H1 (cell line): ENCODE results near the gene LMTK3. TPM values are rescaled to one million over a fixed set of nuclear protein-coding genes. Genes with fewer than 3 reads are reported as not detected.

Source experiments
- CTCF ChIA-PET: fragments of 300-600 bp; sonication (Branson Sonifier 250); formaldehyde crosslinking; loops from one replicate; lab custom pipeline; 2021; ENCODE audit not compliant: partially characterized antibody; lab: Charles Lee
- POLR2A ChIA-PET: fragments of 300-600 bp; sonication (Branson Sonifier 250); formaldehyde crosslinking; loops from one replicate; lab custom pipeline; 2021; ENCODE audit warnings: inconsistent platforms; ENCODE audit not compliant: partially characterized antibody; lab: Charles Lee
- DNase-seq, 2 experiments: peaks; one replicate each; pipeline versions ENCODE4 v3.0.0 to v3.0.0-alpha.2; 2010 to 2022; ENCODE audit warnings: low spot score in 2 of 2, low read depth in 1 of 2, mixed read lengths in 1 of 2
- FAIRE-seq: peaks from 2 replicates; lab custom pipeline; 2011; peaks lifted over from hg19 to GRCh38; lab: Jason Lieb, UNC
- H2AFZ ChIP-seq: 2 replicates; pipeline ENCODE4 v1.8.1; 2012; ENCODE audit warnings: low read length, inconsistent platforms
- H2AK5ac ChIP-seq: 2 replicates; pipeline ENCODE4 v1.6.1; 2013; ENCODE audit warnings: low read depth, low read length
- H2BK120ac ChIP-seq: replicated peaks from 2 replicates; pipeline ENCODE3; 2013; ENCODE audit warnings: low read depth, low read length, inconsistent platforms
- H2BK12ac ChIP-seq: 2 replicates; pipeline ENCODE4 v1.6.1; 2013; ENCODE audit warnings: low read depth, low read length
- H2BK15ac ChIP-seq: 2 replicates; pipeline ENCODE4 v1.6.1; 2013; ENCODE audit warnings: low read length
- H2BK20ac ChIP-seq: 2 replicates; pipeline ENCODE4 v1.6.1; 2013; ENCODE audit warnings: low read length
- H2BK5ac ChIP-seq: 2 replicates; pipeline ENCODE4 v1.6.1; 2013; ENCODE audit warnings: low read depth, low read length
- H3K14ac ChIP-seq: 2 replicates; pipeline ENCODE4 v1.6.1; 2013; ENCODE audit warnings: inconsistent platforms; ENCODE audit not compliant: insufficient read length
- H3K18ac ChIP-seq: 2 replicates; pipeline ENCODE4 v1.6.1; 2013; ENCODE audit warnings: low read length; ENCODE audit errors: extremely low read depth
- H3K23ac ChIP-seq: 2 replicates; pipeline ENCODE4 v1.6.1; 2013; ENCODE audit warnings: inconsistent platforms; ENCODE audit not compliant: insufficient read length
- H3K23me2 ChIP-seq: 2 replicates; pipeline ENCODE4 v1.6.1; 2013; ENCODE audit warnings: low read depth, low read length
- H3K27ac ChIP-seq: 2 replicates; pipeline ENCODE4 v1.6.1; 2011; ENCODE audit warnings: low read depth, low read length, inconsistent platforms
- H3K27me3 ChIP-seq, 4 experiments: replicated peaks in 1 of 4; 1 replicate in 1 of 4; 2 replicates in 3 of 4; pipeline versions ENCODE4 v1.6.1 to v1.8.1; 2011 to 2013; ENCODE audit warnings: low read length in 3 of 4, mild to moderate bottlenecking in 3 of 4, inconsistent platforms in 2 of 4, mixed read lengths in 2 of 4, moderate library complexity in 1 of 4; ENCODE audit not compliant: control insufficient read depth in 3 of 4, insufficient read depth in 3 of 4; ENCODE audit errors: extremely low read depth in 1 of 4
- H3K36me3 ChIP-seq, 4 experiments: 2 replicates each; pipeline versions ENCODE4 v1.6.1 to v1.8.1; 2011 to 2013; ENCODE audit warnings: mild to moderate bottlenecking in 4 of 4, low read length in 3 of 4, moderate library complexity in 2 of 4, control low read depth in 1 of 4, inconsistent platforms in 1 of 4; ENCODE audit not compliant: insufficient read depth in 4 of 4, control insufficient read depth in 2 of 4
- H3K4ac ChIP-seq: replicated peaks from 2 replicates; pipeline ENCODE3; 2013; ENCODE audit warnings: low read length, low read depth, mixed read lengths, inconsistent platforms; ENCODE audit not compliant: insufficient read length
- H3K4me1 ChIP-seq, 4 experiments: replicated peaks in 1 of 4; 1 replicate in 1 of 4; 2 replicates in 3 of 4; pipeline versions ENCODE4 v1.6.1 to v1.8.1; 2011 to 2013; ENCODE audit warnings: low read length in 3 of 4, inconsistent platforms in 2 of 4, mixed read lengths in 1 of 4; ENCODE audit not compliant: insufficient read depth in 4 of 4, control insufficient read depth in 3 of 4
- H3K4me2 ChIP-seq, 2 experiments: 2 replicates each; pipeline versions ENCODE4 v1.6.1 to v1.8.1; 2011 to 2013; ENCODE audit warnings: low read depth in 2 of 2, low read length in 2 of 2, control low read depth in 1 of 2, inconsistent platforms in 1 of 2, mild to moderate bottlenecking in 1 of 2; ENCODE audit not compliant: insufficient read depth in 1 of 2
- H3K4me3 ChIP-seq, 4 experiments: fragments of 200-600, 300-600 bp in 1 of 4; sonication (generic), shearing (Covaris generic), sonication (Bioruptor Twin) in 1 of 4; 2 replicates each; pipeline versions ENCODE4 v1.5.1 to v1.8.1; 2011 to 2016; ENCODE audit warnings: low read length in 4 of 4, low read depth in 3 of 4, control low read depth in 2 of 4, inconsistent platforms in 2 of 4, mild to moderate bottlenecking in 2 of 4, mixed read lengths in 1 of 4, moderate library complexity in 1 of 4; ENCODE audit not compliant: insufficient read depth in 2 of 4; ENCODE audit errors: extremely low read depth in 1 of 4
- H3K56ac ChIP-seq: replicated peaks from 2 replicates; pipeline ENCODE3; 2013; ENCODE audit warnings: low read depth, mild to moderate bottlenecking, mixed read lengths, low read length, inconsistent platforms; ENCODE audit not compliant: insufficient read length
- H3K79me1 ChIP-seq: 2 replicates; pipeline ENCODE4 v1.6.1; 2013; ENCODE audit warnings: low read depth, low read length, control low read depth
- H3K79me2 ChIP-seq, 2 experiments: 2 replicates each; pipeline versions ENCODE4 v1.6.1 to v1.8.1; 2012 to 2013; ENCODE audit warnings: low read length in 2 of 2, mild to moderate bottlenecking in 2 of 2, inconsistent platforms in 1 of 2; ENCODE audit not compliant: insufficient read depth in 2 of 2, control insufficient read depth in 1 of 2
- H3K9ac ChIP-seq, 4 experiments: replicated peaks in 1 of 4; 1 replicate in 1 of 4; 2 replicates in 3 of 4; pipeline versions ENCODE4 v1.6.1 to v1.8.1; 2011 to 2013; ENCODE audit warnings: low read depth in 3 of 4, low read length in 3 of 4, control low read depth in 2 of 4, mild to moderate bottlenecking in 2 of 4, moderate library complexity in 2 of 4, inconsistent platforms in 1 of 4; ENCODE audit errors: extremely low read depth in 1 of 4
- H3K9me3 ChIP-seq, 2 experiments: 2 replicates each; pipeline versions ENCODE4 v1.6.1 to v1.8.1; 2012 to 2013; ENCODE audit warnings: mild to moderate bottlenecking in 2 of 2, moderate library complexity in 2 of 2, control low read depth in 1 of 2, inconsistent platforms in 1 of 2, low read depth in 1 of 2, low read length in 1 of 2, mixed read lengths in 1 of 2; ENCODE audit not compliant: insufficient read depth in 2 of 2
- H4K20me1 ChIP-seq, 2 experiments: replicated peaks in 1 of 2; 2 replicates each; pipeline versions ENCODE3 to v1.8.1; 2011 to 2013; ENCODE audit warnings: inconsistent platforms in 2 of 2, low read length in 2 of 2, mild to moderate bottlenecking in 1 of 2; ENCODE audit not compliant: insufficient read depth in 2 of 2, control insufficient read depth in 1 of 2
- H4K5ac ChIP-seq: 2 replicates; pipeline ENCODE4 v1.6.1; 2013; ENCODE audit warnings: low read length, low read depth, mixed read lengths, inconsistent platforms; ENCODE audit not compliant: insufficient read length
- H4K8ac ChIP-seq: 2 replicates; pipeline ENCODE4 v1.8.0; 2013; ENCODE audit warnings: mild to moderate bottlenecking, moderate library complexity, low read length, inconsistent platforms; ENCODE audit not compliant: insufficient read depth; ENCODE audit errors: extremely low read depth
- H4K91ac ChIP-seq: replicated peaks from 2 replicates; pipeline ENCODE3; 2013; ENCODE audit warnings: low read length, mixed read lengths, inconsistent platforms; ENCODE audit not compliant: insufficient read length
- CREB1 ChIP-seq: IDR thresholded peaks from 2 replicates; pipeline ENCODE4 v1.6.1; 2012; ENCODE audit warnings: inconsistent platforms
- CTBP2 ChIP-seq: IDR thresholded peaks from 2 replicates; pipeline ENCODE4 v1.7.0; 2011; ENCODE audit warnings: borderline replicate concordance, mild to moderate bottlenecking, moderate library complexity, mixed read lengths, low read length; ENCODE audit not compliant: insufficient read depth, insufficient read length
- EGR1 ChIP-seq: IDR thresholded peaks from 2 replicates; pipeline ENCODE4 v1.6.1; 2011; ENCODE audit warnings: low read depth, low read length, borderline replicate concordance
- HDAC6 ChIP-seq: IDR thresholded peaks from one replicate; pipeline ENCODE4 v1.7.1; 2012; ENCODE audit warnings: low read depth, mild to moderate bottlenecking, inconsistent platforms, low read length, moderate library complexity
- JUND ChIP-seq: IDR thresholded peaks from 2 replicates; pipeline ENCODE4 v1.6.1; 2011; ENCODE audit warnings: mild to moderate bottlenecking, improper control_type of control experiment, low read length
- RNF2 ChIP-seq: fragments of 200-900, 300-1000 bp; sonication (generic); IDR thresholded peaks from 2 replicates; pipeline ENCODE4 v1.7.1; 2016; ENCODE audit warnings: borderline replicate concordance, low read depth, mild to moderate bottlenecking, antibody characterized with exemption, low read length; ENCODE audit not compliant: poor library complexity, severe bottlenecking; ENCODE audit errors: missing control alignments
- RXRA ChIP-seq: IDR thresholded peaks from 2 replicates; pipeline ENCODE4 v1.6.1; 2011; ENCODE audit warnings: low read depth, mild to moderate bottlenecking, low read length, moderate library complexity; ENCODE audit not compliant: insufficient read depth
- SIRT6 ChIP-seq: IDR thresholded peaks from one replicate; pipeline ENCODE4 v1.7.1; 2012; ENCODE audit warnings: low read length, inconsistent platforms
- SRF ChIP-seq: IDR thresholded peaks from 2 replicates; pipeline ENCODE4 v1.6.1; 2011; ENCODE audit warnings: mild to moderate bottlenecking, low read depth, low read length, moderate library complexity
- WGBS, 2 experiments: shearing (Covaris generic) in 1 of 2; methylation state at CpG; one replicate each; pipeline versions ENCODE4 v1.1.6 to v1.1.7; 2013 to 2015; ENCODE audit warnings: low lambda C conversion rate in 2 of 2, mixed read lengths in 2 of 2, inconsistent platforms in 1 of 2, low coverage in 1 of 2, missing lambda C conversion rate in 1 of 2; ENCODE audit not compliant: insufficient replicate concordance in 2 of 2, insufficient coverage in 1 of 2, insufficient read length in 1 of 2; ENCODE audit errors: extremely low coverage in 1 of 2, missing lambda C conversion rate in 1 of 2; 5-methylcytosine and 5-hydroxymethylcytosine counted together
- polyA plus RNA-seq, 7 experiments: library from polyadenylated mRNA; depleted of rRNA in 3 of 7; stranded (reverse) in 5 of 7; unstranded in 2 of 7; fragments of >200 nt in 5 of 7; fragments of 200-250 nt in 2 of 7; gene quantifications; 1 replicate in 5 of 7; 2 replicates in 1 of 7; 4 replicates in 1 of 7; pipeline versions ENCODE4 v1.2.1 to v1.2.3, GENCODE V29; 2011 to 2013; ENCODE audit warnings: missing spikeins in 2 of 7, mixed read lengths in 2 of 7
- total RNA-seq: library from RNA; stranded (reverse); fragmentation: NEBNext Ultra II Directional; extraction: Animal tissue kit (Norgen Biotek cat#: 25700); gene quantifications from 2 replicates; pipeline ENCODE4 v1.2.1, GENCODE V29; 2021
- TF ChIP-seq, protein P1 (sequence below): IDR thresholded peaks from 2 replicates; pipeline ENCODE4 v1.6.1; 2011; ENCODE audit warnings: low read depth, mild to moderate bottlenecking, low read length; ENCODE audit not compliant: insufficient read depth

Gene LMTK3
- total and polyA plus RNA-seq, 2 of the 8 experiments (the other 6 are each of a cell fraction or from before 2014, with no cell fraction given), result 2.7 to 12.4 TPM

DNA sequence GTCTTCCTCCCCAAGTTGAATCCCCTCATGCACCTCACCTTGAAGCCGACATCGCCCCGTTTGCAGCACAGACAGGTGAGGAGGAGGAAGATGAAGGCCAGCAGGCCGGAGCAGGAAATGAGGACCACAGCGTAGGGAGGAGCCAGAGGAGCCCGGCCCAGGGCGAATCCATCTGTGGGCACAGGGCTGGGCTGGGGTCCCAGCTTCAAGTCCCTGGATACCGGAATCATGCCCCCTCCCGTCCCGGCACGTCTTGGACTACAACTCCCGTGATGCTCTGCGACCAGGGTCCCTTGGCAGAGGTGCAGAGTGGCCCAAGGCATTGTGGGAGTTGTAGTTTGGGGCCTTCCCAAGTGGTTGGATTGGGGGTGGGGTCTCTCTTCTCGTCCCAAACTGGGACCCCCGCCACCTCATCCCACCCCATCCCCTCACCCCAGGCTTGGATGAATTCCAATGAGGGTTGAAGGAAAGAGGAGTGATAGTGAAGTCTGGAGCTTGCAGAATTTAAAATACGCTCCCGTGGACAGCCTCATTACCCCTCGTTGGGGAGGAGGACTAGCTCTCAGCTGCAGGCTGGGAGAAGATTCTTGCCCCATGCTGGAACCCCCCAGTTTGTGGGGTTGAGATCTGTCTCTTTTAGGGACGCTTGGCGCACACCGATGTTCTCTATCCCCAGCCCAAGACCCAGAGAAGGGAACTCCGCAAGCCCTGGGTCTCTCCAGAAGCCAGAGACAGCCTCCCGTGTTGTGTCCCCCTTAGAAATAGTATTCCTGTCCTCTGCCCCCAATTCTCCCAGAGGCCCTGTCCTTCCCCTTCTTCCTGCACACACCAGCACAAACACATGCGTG, 990 bp downstream of the LMTK3 start:
- Histone ChIP-seq H3K79me2 (no peaks in the 10 kb centered on the region), H3K23ac (no peak overlapping the region), H2BK20ac (no peak overlapping the region), H2BK5ac (no peak overlapping the region; the same call in 1 of the 2 replicates), H2BK12ac (no peak overlapping the region), H2BK120ac (no peak overlapping the region), H3K9me3 (no peaks in the 10 kb centered on the region), H3K4me3 (peak overlapping the region; percentile 42 to 65 (median 60)), H3K4ac (peak overlapping the region; percentile 14), H3K4me1 (peaks cover 0 to 20% (median 10%) of the 10 kb centered on the region in 4 experiments; a peak in 5 of 7 replicates), H4K91ac (peak overlapping the region; percentile 34), H3K27ac (no peak overlapping the region), H4K5ac (peak overlapping the region; percentile 42), H3K18ac (no peak overlapping the region; the same call in 1 of the 2 replicates), H2AK5ac (no peak overlapping the region), H3K9ac (no peak overlapping the region), H3K23me2 (peaks cover 25% of the 10 kb centered on the region), H2AFZ (peak overlapping the region; percentile 95), H3K4me2 (peak overlapping the region; percentile 91 to 98), H2BK15ac (no peak overlapping the region), H3K14ac (no peak overlapping the region), H3K36me3 (no peaks in the 10 kb centered on the region), H4K8ac (peak overlapping the region; percentile 76), H3K56ac (no peak overlapping the region), H3K79me1 (no peaks in the 10 kb centered on the region), H4K20me1 (peaks cover 0 to 5% of the 10 kb centered on the region in 2 experiments), H3K27me3 (peaks cover 0 to 12% (median 9%) of the 10 kb centered on the region in 4 experiments; a peak in 4 of 7 replicates)
- ChIA-PET CTCF (interaction anchor here (0.7 to 9.6 kb wide), 6 partner anchors 23 to 77 kb away, joined by 3 to 353 read pairs (median 4); no protein-coding TSS in a partner anchor), POLR2A (interaction anchor here (1.2 to 9.5 kb wide), 8 partner anchors 14 to 121 kb away, joined by 3 to 59 read pairs (median 4); partner anchors contain the start of genes FAM83E, RPL18 and SPHK2)
- DNase-seq (peak in 1 of 2 experiments; percentile 94), FAIRE-seq (peak; percentile 57)
- WGBS, 2 experiments, result 6% methylated on average over 23 of the region's 24 CpGs; no CpG with 5 or more reads in 1 of the 2 experiments
- TF ChIP-seq SRF (no peak), CTBP2 (no peak), CREB1 (peak; percentile 25; the same call in 1 of the 2 replicates), JUND (0 out of 2 replicates have a peak, but pooled peaks have one; percentile 28), RXRA (no peak), SIRT6 (no peak), HDAC6 (no peak), RNF2 (no peak), EGR1 (no peak)
- TF ChIP-seq, protein P1, sequence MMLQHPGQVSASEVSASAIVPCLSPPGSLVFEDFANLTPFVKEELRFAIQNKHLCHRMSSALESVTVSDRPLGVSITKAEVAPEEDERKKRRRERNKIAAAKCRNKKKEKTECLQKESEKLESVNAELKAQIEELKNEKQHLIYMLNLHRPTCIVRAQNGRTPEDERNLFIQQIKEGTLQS, result peak; percentile 43; the same call in 1 of the 2 replicates
